Erythroblast (primary cell): ENCODE results near the gene FOXJ3.

ENCODE experiments used
- GATA1 ChIP-seq: IDR thresholded peaks from 2 replicates; pipeline ENCODE4 v1.6.1; 2011; ENCODE audit warnings: low read depth, mild to moderate bottlenecking, control low read depth, low read length, moderate library complexity
- POLR2A ChIP-seq: IDR thresholded peaks from 2 replicates; pipeline ENCODE4 v1.6.1; 2011; ENCODE audit warnings: mild to moderate bottlenecking, low read length

- TF ChIP-seq POLR2A (no peak), GATA1 (no peak)
Measured at GRCh38 chr1:42191319-42191718, 143.7 kb downstream of the FOXJ3 start.
